Endothelial cell of hepatic sinusoid (primary cell): ENCODE results near the gene CIROP.

Source experiments
- in situ Hi-C: cut with HindIII; loops from 2 replicates; pipeline ENCODE4 v1.10.0; 2017; ENCODE audit warnings: low sequenced_read_pairs

The CIROP gene

DNA sequence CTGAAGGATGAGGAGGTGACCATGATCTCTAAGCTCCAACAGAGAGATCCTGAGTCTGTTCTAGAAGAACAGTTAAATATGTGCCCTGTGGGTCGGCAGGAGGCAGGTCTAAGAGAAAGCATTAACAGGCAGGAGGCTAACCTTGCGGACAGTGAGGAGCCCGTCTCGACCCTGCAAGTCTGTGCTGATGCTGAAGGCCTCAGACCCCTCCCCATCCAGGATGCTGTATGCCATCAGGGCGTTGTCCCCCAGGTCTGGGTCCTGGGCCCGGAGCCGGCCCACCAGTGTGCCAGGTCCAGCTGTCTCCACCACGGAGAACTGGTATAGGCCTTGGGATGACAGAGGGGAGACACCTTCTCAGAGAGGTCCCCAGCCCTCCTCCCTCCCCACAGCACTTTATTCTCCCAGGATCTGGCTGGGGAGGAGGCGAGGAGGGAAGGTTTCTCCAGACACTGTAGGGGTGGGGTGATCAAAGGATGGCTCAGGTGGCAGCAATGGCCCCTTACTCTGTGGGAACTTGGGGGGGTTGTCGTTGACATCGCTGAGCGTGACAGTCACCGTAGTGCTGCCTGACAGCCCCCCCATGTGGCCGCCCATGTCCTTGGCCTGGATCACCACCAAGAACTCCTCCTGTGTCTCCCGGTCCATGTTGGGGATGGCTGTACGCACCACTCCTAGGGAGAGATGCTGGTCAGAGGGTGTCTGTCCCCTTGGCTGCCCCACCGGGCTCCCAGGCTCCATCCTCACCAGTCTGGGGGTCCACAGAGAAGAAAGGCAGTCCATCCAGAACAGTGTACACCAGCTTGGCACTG is 50.6 kb downstream of the CIROP start:
- in situ Hi-C loops: no loop called here

- in situ Hi-C loops: no loop called here
These were observed 51.4 kb downstream of the CIROP start for GRCh38 chr14:23053426-23053825.

GRCh38 chr14:23052671-23053070 is 52.1 kb downstream of the CIROP start:
- in situ Hi-C loops: no loop called here

DNA sequence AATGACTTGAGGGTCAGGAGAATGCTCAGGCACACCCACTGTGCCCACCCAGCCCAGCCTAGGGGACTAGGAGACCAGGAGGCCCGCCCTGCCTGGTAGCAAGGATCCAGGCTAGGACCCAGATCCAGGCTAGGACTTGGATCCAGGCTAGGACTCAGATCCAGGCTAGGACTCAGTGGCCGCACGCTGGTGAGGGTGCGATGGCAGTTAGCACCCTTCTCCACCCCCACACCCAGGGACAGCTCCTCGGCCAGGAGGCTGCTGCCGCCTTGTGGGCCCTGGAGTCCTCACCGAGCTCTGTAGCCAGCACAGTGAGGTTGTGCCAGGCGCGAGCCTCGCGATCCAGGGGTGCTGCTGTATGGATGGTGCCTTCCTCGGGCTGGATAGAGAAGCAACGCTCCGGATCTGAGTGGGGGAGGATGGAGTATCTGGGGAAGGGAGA is 52.6 kb downstream of the CIROP start:
- in situ Hi-C loops: no loop called here

DNA sequence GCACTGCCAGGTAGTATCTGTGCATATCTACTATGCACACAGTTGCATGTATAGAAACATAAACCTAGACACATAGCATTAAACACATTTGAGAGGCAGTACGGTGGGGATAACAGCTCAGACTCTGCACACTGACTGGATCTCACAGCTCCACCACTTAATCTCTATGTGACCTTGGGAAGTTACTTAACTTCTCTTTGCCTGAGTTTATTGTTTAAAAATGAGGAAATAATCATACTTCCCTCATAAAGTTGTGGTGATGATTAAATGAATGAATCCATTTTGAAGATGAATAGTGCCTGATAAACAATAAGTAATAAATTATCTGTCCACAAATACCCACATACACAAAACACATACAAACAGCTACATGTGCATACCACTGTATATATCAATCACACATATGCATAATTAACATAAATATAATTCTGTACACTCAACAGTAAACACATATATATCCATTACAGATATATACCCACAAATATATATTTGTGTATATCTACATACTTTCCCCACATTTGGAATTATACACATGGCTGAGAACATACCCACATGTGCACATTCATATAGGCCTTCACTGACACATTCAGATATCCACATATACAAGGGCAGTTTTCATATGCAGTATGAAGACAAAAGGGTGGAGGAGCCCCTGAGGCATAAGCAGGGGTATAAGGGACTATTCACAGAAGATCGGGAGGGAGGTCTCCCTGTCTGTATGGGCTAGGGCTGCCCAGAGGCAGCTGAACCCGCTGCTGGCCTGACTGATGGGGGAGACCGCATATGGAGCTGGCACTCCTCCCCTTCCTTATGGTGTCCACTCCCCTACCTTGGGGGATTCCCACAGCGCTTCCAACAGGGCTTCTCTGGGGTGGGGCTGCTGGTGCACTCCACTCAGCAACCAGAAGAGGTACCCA is 53.4 kb downstream of the CIROP start:
- in situ Hi-C loops: no loop called here
